Stomach (tissue), 9 donors: ENCODE results near the gene MYRFL. TPM values are rescaled to one million over a fixed set of nuclear protein-coding genes. Genes with fewer than 3 reads are reported as not detected.

Experiments used
- DNase-seq, 2 donors: peaks; one replicate each; pipeline versions ENCODE4 v3.0.0 to v3.0.0-alpha.2; 2013 to 2019
- H3K27ac ChIP-seq, 5 donors: fragments of 200-600 bp in 4 of 5; sonication (generic) in 4 of 5; one replicate each; pipeline ENCODE4 v1.5.1; 2013 to 2019; ENCODE audit warnings: mild to moderate bottlenecking in 1 of 5, moderate library complexity in 1 of 5
- H3K27me3 ChIP-seq, 3 donors: fragments of 200-600 bp; sonication (generic); one replicate each; pipeline ENCODE4 v1.5.1; 2017 to 2019; ENCODE audit warnings: mixed run types in 1 of 3
- H3K36me3 ChIP-seq, 4 donors: fragments of 200-600 bp; sonication (generic); 1 replicate in 3 of 4; 2 replicates in 1 of 4; pipeline ENCODE4 v1.5.1; 2016 to 2019
- H3K4me1 ChIP-seq, 4 donors: fragments of 200-600 bp; sonication (generic); one replicate each; pipeline ENCODE4 v1.5.1; 2016 to 2019
- H3K4me3 ChIP-seq, 4 donors: fragments of 200-600 bp; sonication (generic) in 3 of 4; one replicate each; pipeline ENCODE4 v1.5.1; 2016 to 2019; ENCODE audit warnings: mild to moderate bottlenecking in 1 of 4
- H3K9me3 ChIP-seq, 4 donors: fragments of 200-600 bp; sonication (generic); one replicate each; pipeline ENCODE4 v1.5.1; 2016 to 2019
- EP300 ChIP-seq: sonication (generic); formaldehyde crosslinking; IDR thresholded peaks from one replicate; pipeline ENCODE4 v1.6.1; 2017; ENCODE audit warnings: antibody characterized with exemption
- POLR2A ChIP-seq, 4 donors: fragments of 450-650 bp; IDR thresholded peaks; one replicate each; pipeline ENCODE4 v1.6.1; 2016; ENCODE audit warnings: antibody characterized with exemption in 4 of 4, control low read depth in 2 of 4, mild to moderate bottlenecking in 1 of 4, moderate library complexity in 1 of 4
- POLR2AphosphoS5 ChIP-seq, 3 donors: sonication (generic); formaldehyde crosslinking; IDR thresholded peaks; one replicate each; pipeline ENCODE4 v1.6.1; 2016; ENCODE audit warnings: antibody characterized with exemption in 3 of 3
- WGBS, 5 donors: extraction: QIAGEN DNeasy Blood & Tissue Kit in 3 of 5; methylation state at CpG; one replicate each; pipeline versions ENCODE4 v1.1.5 to v1.1.7; 2013 to 2018; 5-methylcytosine and 5-hydroxymethylcytosine counted together
- intact Hi-C: fragments of 100-400 bp; cut with DNase I; formaldehyde crosslinking; loops from one replicate; pipeline ENCODE4 v1.15.1; 2023; ENCODE audit warnings: low total_unique reads
- polyA plus RNA-seq, 3 donors: library from polyadenylated mRNA; stranded (reverse); fragments of 200-250 nt; gene quantifications; one replicate each; pipeline ENCODE4 v1.2.3, GENCODE V29; 2013
- total RNA-seq, 5 donors: library from RNA; depleted of rRNA; stranded (reverse); fragments of >200 nt; gene quantifications; one replicate each; pipeline versions ENCODE4 v1.1.0 to v1.2.3, GENCODE V29; 2014 to 2016
- TF ChIP-seq, protein P1 (sequence below), 7 experiments: fragments of 450-650 bp in 4 of 7; fragments of 200-600 bp in 3 of 7; sonication (generic) in 3 of 7; IDR thresholded peaks; one replicate each; pipeline ENCODE4 v1.5.1; 2016 to 2019; ENCODE audit warnings: antibody characterized with exemption in 7 of 7, control low read depth in 2 of 7, mild to moderate bottlenecking in 1 of 7
- donor health status: healthy with polysubstance abuse.
- donor health status: Bipolar disorder and iron deficiency.
- donor health status: healthy.

Gene MYRFL
- total and polyA plus RNA-seq, 8 donors: 0.13 to 0.19 (median 0.18) TPM; not detected in 5

DNA sequence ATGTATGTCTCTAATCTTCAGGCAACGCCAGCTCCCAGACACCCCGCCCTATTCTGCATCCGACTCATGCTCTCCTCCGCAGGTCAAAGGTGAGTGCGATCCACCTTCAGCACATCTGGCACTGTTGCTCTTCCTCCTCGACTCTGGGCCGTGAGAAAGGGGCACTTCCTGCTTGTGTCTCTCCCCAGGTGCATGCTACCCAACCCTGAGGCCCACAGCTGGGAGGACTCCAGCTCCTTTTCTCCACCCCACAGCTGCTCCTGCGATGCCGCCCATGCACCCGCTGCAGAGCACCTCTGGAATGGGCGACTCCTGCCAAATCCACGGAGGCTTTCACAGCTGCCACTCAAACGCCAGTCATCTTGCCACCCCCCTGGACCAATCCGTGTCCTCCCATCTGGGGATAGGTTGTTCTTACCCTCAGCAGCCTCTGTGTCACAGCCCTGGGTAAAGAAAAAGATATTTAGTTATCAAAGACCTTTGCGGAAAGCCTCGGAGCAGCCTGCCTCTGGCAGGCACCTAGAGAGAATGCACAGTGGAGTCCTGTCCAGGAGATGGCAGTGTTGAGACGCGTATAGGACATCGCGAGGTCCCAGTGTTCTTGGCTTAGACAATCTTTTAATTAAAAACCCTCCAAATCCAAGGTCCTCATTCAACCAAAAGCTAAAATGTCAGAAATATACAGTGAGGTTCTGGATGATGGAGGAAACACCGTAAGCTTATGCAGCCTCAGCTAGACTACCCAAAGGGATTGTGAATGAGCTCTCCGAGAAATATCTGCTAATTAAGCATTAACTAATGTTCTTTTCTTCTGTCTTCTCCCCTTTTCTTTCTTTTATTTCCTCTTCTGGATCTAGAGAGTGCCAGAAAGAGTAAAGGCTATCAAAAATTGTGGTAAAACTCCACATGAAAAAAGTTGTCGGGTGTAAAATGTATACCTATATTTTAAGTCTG, 54.3 kb downstream of the MYRFL start:
- H3K36me3 ChIP-seq: no peaks in the 10 kb centered on the region
- peak overlapping the region in 2 of 4 donors; percentile 9 to 11 for H3K4me3 ChIP-seq
- H3K4me1 ChIP-seq: peaks cover 0 to 11% (median 6%) of the 10 kb centered on the region in 4 donors
- peak; percentile 75 to 91 for DNase-seq
- H3K27ac ChIP-seq: no peak overlapping the region
- WGBS, 5 donors: 20 to 30% (median 26%) methylated on average over 22 to 23 of the region's 23 CpGs
- peaks cover 0 to 15% (median 5%) of the 10 kb centered on the region in 3 donors for H3K27me3 ChIP-seq
- intact Hi-C loops: loop anchor here (5.0 kb wide), 1 partner anchor 703 kb away; no protein-coding TSS in a partner anchor
- TF ChIP-seq POLR2AphosphoS5 (IDR thresholded peaks at IDR 0.05) (no peak), EP300 (no peak), POLR2A (IDR thresholded peaks at IDR 0.05) (no peak)
- TF ChIP-seq, protein P1, sequence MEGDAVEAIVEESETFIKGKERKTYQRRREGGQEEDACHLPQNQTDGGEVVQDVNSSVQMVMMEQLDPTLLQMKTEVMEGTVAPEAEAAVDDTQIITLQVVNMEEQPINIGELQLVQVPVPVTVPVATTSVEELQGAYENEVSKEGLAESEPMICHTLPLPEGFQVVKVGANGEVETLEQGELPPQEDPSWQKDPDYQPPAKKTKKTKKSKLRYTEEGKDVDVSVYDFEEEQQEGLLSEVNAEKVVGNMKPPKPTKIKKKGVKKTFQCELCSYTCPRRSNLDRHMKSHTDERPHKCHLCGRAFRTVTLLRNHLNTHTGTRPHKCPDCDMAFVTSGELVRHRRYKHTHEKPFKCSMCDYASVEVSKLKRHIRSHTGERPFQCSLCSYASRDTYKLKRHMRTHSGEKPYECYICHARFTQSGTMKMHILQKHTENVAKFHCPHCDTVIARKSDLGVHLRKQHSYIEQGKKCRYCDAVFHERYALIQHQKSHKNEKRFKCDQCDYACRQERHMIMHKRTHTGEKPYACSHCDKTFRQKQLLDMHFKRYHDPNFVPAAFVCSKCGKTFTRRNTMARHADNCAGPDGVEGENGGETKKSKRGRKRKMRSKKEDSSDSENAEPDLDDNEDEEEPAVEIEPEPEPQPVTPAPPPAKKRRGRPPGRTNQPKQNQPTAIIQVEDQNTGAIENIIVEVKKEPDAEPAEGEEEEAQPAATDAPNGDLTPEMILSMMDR (IDR thresholded peaks at IDR 0.05): peak in 5 of 7 experiments; percentile 52 to 85 (median 77)
- H3K9me3 ChIP-seq: no peaks in the 10 kb centered on the region

DNA sequence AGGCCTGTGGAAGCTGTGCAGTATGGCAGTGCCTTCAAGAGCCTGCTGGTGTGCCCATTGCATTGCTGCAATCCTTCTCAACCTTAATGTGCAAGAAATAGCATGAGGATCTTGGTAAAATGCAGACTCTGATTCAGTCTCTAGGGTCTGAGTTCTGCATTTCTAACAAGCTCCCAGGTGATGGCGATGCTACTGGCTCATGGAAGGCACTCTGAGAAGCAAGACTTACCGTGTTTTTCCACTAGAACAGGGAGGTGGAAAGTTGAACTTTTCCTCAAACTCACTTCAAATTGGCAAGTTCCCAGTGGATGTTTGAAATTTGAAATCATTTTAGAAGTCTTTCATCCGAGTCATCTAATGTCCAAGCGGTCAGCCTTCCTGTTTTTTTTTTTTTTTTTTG, 55.5 kb downstream of the MYRFL start:
- Histone ChIP-seq H3K4me1 (peaks cover 0 to 11% (median 6%) of the 10 kb centered on the region in 4 donors), H3K27me3 (peaks cover 0 to 15% (median 5%) of the 10 kb centered on the region in 3 donors), H3K36me3 (no peaks in the 10 kb centered on the region), H3K27ac (no peak overlapping the region), H3K9me3 (no peaks in the 10 kb centered on the region), H3K4me3 (no peak overlapping the region)
- WGBS, 5 donors: 83 to 86% (median 84%) methylated on average over 4 of the region's 4 CpGs
- intact Hi-C loops: no loop called here
- no peak for DNase-seq
- TF ChIP-seq, protein P1 (IDR thresholded peaks at IDR 0.05): no peak
- no peak for TF ChIP-seq EP300
- no peak for TF ChIP-seq POLR2A (IDR thresholded peaks at IDR 0.05)
- TF ChIP-seq POLR2AphosphoS5 (IDR thresholded peaks at IDR 0.05): no peak

GRCh38 chr12:69881771-69882170, 56.7 kb downstream of the MYRFL start:
- no peak for DNase-seq
- no peaks in the 10 kb centered on the region for H3K36me3 ChIP-seq
- H3K9me3 ChIP-seq: no peaks in the 10 kb centered on the region
- intact Hi-C loops: no loop called here
- 70 to 91% (median 84%) methylated on average over 3 of the region's 3 CpGs for WGBS, 5 donors
- no peak overlapping the region for H3K4me3 ChIP-seq
- H3K4me1 ChIP-seq: peaks cover 0 to 11% (median 6%) of the 10 kb centered on the region in 4 donors
- TF ChIP-seq POLR2AphosphoS5 (IDR thresholded peaks at IDR 0.05): no peak
- no peak for TF ChIP-seq POLR2A (IDR thresholded peaks at IDR 0.05)
- no peak for TF ChIP-seq EP300
- TF ChIP-seq, protein P1 (IDR thresholded peaks at IDR 0.05): no peak
- peaks cover 0 to 15% (median 5%) of the 10 kb centered on the region in 3 donors for H3K27me3 ChIP-seq
- H3K27ac ChIP-seq: no peak overlapping the region

DNA sequence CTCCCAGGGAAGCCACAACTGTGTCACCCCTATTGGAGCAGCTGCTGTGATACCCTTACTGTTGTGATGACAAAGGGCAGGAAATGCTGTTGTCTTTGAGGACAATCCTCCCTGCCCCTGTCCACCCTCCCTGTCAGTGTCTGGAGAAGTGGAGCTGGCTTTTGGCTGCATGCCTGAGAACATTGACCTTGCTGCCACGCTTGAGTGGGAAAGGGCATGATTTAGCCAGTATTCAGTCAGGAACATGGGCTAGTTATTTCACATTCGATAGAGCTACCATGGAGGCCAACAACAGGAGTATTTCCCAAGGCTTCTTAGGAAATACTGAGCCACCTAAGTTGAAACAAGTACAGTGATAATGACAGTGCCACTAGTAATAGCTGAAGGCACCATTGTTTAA, 59.4 kb downstream of the MYRFL start:
- peaks cover 0 to 3% (median under 1%) of the 10 kb centered on the region in 4 donors for H3K4me1 ChIP-seq
- H3K36me3 ChIP-seq: no peaks in the 10 kb centered on the region
- no peaks in the 10 kb centered on the region for H3K9me3 ChIP-seq
- peaks cover 0 to 3% (median 0%) of the 10 kb centered on the region in 3 donors for H3K27me3 ChIP-seq
- no peak overlapping the region for H3K27ac ChIP-seq
- H3K4me3 ChIP-seq: no peak overlapping the region
- intact Hi-C loops: no loop called here
- TF ChIP-seq EP300: no peak
- no peak for TF ChIP-seq POLR2A (IDR thresholded peaks at IDR 0.05)
- no peak for TF ChIP-seq POLR2AphosphoS5 (IDR thresholded peaks at IDR 0.05)
- TF ChIP-seq, protein P1 (IDR thresholded peaks at IDR 0.05): no peak
- WGBS, 5 donors: 66 to 82% (median 76%) methylated on average over 2 of the region's 2 CpGs
- DNase-seq: no peak
